Keratinocyte (primary cell): ENCODE measurements around the gene EML1. TPM values are rescaled to one million over a fixed set of nuclear protein-coding genes. Genes with fewer than 3 reads are reported as not detected.

Experiments
- DNase-seq: peaks from one replicate; pipeline ENCODE4 v3.0.0-alpha.2; 2011; ENCODE audit warnings: low read depth, missing footprints, low spot score
- FAIRE-seq: peaks from 2 replicates; lab custom pipeline; 2011; peaks lifted over from hg19 to GRCh38; lab: Jason Lieb, UNC
- H2AFZ ChIP-seq: 2 replicates; pipeline ENCODE4 v1.6.0; 2012; ENCODE audit warnings: low read length, control low read depth, inconsistent platforms; ENCODE audit not compliant: control insufficient read depth
- H3K27ac ChIP-seq: 2 replicates; pipeline ENCODE4 v1.5.1; 2011; ENCODE audit warnings: low read length; ENCODE audit not compliant: control insufficient read depth, insufficient read depth
- H3K27me3 ChIP-seq: 3 replicates; pipeline ENCODE4 v1.6.0; 2011; ENCODE audit warnings: low read length; ENCODE audit not compliant: control insufficient read depth, insufficient read depth; ENCODE audit errors: extremely low read depth
- H3K36me3 ChIP-seq, 2 experiments: 2 replicates in 1 of 2; 3 replicates in 1 of 2; pipeline ENCODE4 v1.5.1; 2011; ENCODE audit warnings: low read length in 2 of 2, mild to moderate bottlenecking in 1 of 2; ENCODE audit not compliant: control insufficient read depth in 2 of 2, insufficient read depth in 2 of 2; ENCODE audit errors: extremely low read depth in 1 of 2
- H3K4me1 ChIP-seq: 3 replicates; pipeline ENCODE4 v1.5.1; 2011; ENCODE audit warnings: low read length; ENCODE audit not compliant: control insufficient read depth, insufficient read depth; ENCODE audit errors: extremely low read depth
- H3K4me2 ChIP-seq: 3 replicates; pipeline ENCODE4 v1.6.0; 2011; ENCODE audit warnings: low read depth, low read length; ENCODE audit not compliant: control insufficient read depth, insufficient read depth; ENCODE audit errors: extremely low read depth
- H3K4me3 ChIP-seq, 3 experiments: fragments of 200-600 bp in 1 of 3; sonication (generic) in 1 of 3; 2 replicates in 2 of 3; 3 replicates in 1 of 3; pipeline ENCODE4 v1.5.1; 2011 to 2016; ENCODE audit warnings: low read length in 3 of 3, mild to moderate bottlenecking in 3 of 3, control low read depth in 2 of 3, inconsistent platforms in 1 of 3, low read depth in 1 of 3, mixed read lengths in 1 of 3, mixed run types in 1 of 3, moderate library complexity in 1 of 3; ENCODE audit not compliant: control insufficient read depth in 2 of 3, insufficient read depth in 2 of 3; ENCODE audit errors: extremely low read depth in 1 of 3
- H3K79me2 ChIP-seq: 2 replicates; pipeline ENCODE4 v1.6.0; 2012; ENCODE audit warnings: low read length; ENCODE audit not compliant: control insufficient read depth, insufficient read depth
- H3K9ac ChIP-seq: 3 replicates; pipeline ENCODE4 v1.6.0; 2011; ENCODE audit warnings: low read length; ENCODE audit not compliant: control insufficient read depth, insufficient read depth; ENCODE audit errors: extremely low read depth
- H3K9me1 ChIP-seq: 3 replicates; pipeline ENCODE4 v1.6.0; 2011; ENCODE audit warnings: low read length; ENCODE audit not compliant: control insufficient read depth, insufficient read depth; ENCODE audit errors: extremely low read depth
- H3K9me3 ChIP-seq: 2 replicates; pipeline ENCODE4 v1.5.1; 2012; ENCODE audit warnings: low read depth, low read length; ENCODE audit not compliant: control insufficient read depth
- H4K20me1 ChIP-seq: 3 replicates; pipeline ENCODE4 v1.6.0; 2011; ENCODE audit warnings: low read length; ENCODE audit not compliant: control insufficient read depth, insufficient read depth; ENCODE audit errors: extremely low read depth
- CTCF ChIP-seq, 3 experiments: IDR thresholded peaks in 1 of 3; conservative IDR thresholded peaks in 1 of 3; optimal IDR thresholded peaks in 1 of 3; 2 replicates in 2 of 3; 3 replicates in 1 of 3; pipeline versions ENCODE3 to v1.5.1; 2011; ENCODE audit warnings: low read length in 3 of 3, mild to moderate bottlenecking in 3 of 3, moderate library complexity in 2 of 3, control low read depth in 1 of 3, inconsistent platforms in 1 of 3; ENCODE audit not compliant: insufficient read depth in 2 of 3; ENCODE audit errors: extremely low read depth in 1 of 3
- EZH2 ChIP-seq: IDR thresholded peaks from one replicate; pipeline ENCODE4 v1.6.1; 2012; ENCODE audit warnings: inconsistent platforms, mild to moderate bottlenecking, low read length, moderate library complexity
- dilution Hi-C: fragments of 300-500 bp; cut with MboI; formaldehyde crosslinking; loops from one replicate; pipeline ENCODE4 v1.7.0; 2020; ENCODE audit warnings: low sequenced_read_pairs; ENCODE audit not compliant: extremely low pct_ligation_motif_present
- polyA plus RNA-seq, 5 experiments: library from polyadenylated mRNA; depleted of rRNA in 3 of 5; stranded (reverse) in 3 of 5; stranded (forward) in 1 of 5; unstranded in 1 of 5; fragments of >200 nt; gene quantifications; 1 replicate in 1 of 5; 2 replicates in 3 of 5; 3 replicates in 1 of 5; pipeline versions ENCODE4 v1.2.1 to v1.2.3, GENCODE V29; 2011 to 2012; ENCODE audit warnings: missing spikeins in 2 of 5, low read depth in 1 of 5, low replicate concordance in 1 of 5

Gene EML1
- polyA plus RNA-seq, 1 donor (not counting 4 experiments of a cell fraction or from before 2014, with no cell fraction given) = 0.84 TPM

DNA sequence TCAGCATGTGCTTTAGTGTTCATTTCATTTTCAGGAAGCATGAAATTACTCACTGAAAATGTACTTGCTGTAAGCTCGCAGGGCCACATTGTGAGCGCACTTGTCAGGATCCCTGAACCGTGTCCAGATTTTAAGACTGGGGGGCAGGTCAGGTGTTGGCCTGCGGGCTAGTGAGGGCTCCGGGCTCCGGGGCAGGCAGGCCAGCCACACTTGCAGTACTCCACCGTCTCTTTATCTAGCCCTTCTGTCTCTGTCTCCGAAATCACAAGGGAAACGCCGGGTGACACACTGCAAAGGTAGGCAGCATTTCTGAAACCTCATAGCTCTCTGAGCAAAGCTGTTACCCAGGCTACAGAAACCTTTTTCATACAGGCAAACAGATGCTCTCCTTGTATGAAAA is 98.7 kb downstream of the EML1 start:
- Histone ChIP-seq H3K4me3 (no peak overlapping the region), H3K4me2 (no peak overlapping the region), H3K9ac (no peak overlapping the region), H3K79me2 (no peaks in the 10 kb centered on the region), H3K27me3 (peaks cover 19% of the 10 kb centered on the region), H3K27ac (no peak overlapping the region), H4K20me1 (no peaks in the 10 kb centered on the region), H3K9me3 (no peaks in the 10 kb centered on the region), H2AFZ (no peak overlapping the region), H3K36me3 (no peaks in the 10 kb centered on the region), H3K9me1 (no peaks in the 10 kb centered on the region), H3K4me1 (no peaks in the 10 kb centered on the region)
- TF ChIP-seq EZH2 (no peak), CTCF (optimal IDR thresholded peaks at IDR 0.05 in 1 of 3, IDR thresholded peaks at IDR 0.05 in 1 of 3, conservative IDR thresholded peaks at IDR 0.05 in 1 of 3; ENCODE audit: extremely low read depth in 1 of 3, insufficient read depth in 2 of 3, low read length in 3 of 3) (no peak)
- FAIRE-seq (no peak), DNase-seq (no peak)
- dilution Hi-C loops = no loop called here

- Histone ChIP-seq H2AFZ (no peak overlapping the region), H3K9me1 (no peaks in the 10 kb centered on the region), H3K4me3 (no peak overlapping the region), H3K79me2 (no peaks in the 10 kb centered on the region), H3K9ac (no peak overlapping the region), H3K4me1 (no peaks in the 10 kb centered on the region), H3K27me3 (peaks cover 17% of the 10 kb centered on the region), H3K9me3 (no peaks in the 10 kb centered on the region), H3K4me2 (no peak overlapping the region), H3K36me3 (no peaks in the 10 kb centered on the region), H3K27ac (no peak overlapping the region), H4K20me1 (no peaks in the 10 kb centered on the region)
- FAIRE-seq (no peak), DNase-seq (no peak)
- TF ChIP-seq CTCF (optimal IDR thresholded peaks at IDR 0.05 in 1 of 3, IDR thresholded peaks at IDR 0.05 in 1 of 3, conservative IDR thresholded peaks at IDR 0.05 in 1 of 3; ENCODE audit: extremely low read depth in 1 of 3, insufficient read depth in 2 of 3, low read length in 3 of 3) = no peak
- TF ChIP-seq EZH2 = no peak
- dilution Hi-C loops = no loop called here
These were observed 99.2 kb downstream of the EML1 start for GRCh38 chr14:99892406-99892805.
